ENCODE data around the gene AXIN2.

The AXIN2 gene

GRCh38 chr17:65576939-65577338, 15.5 kb upstream of the AXIN2 start:
- TF ChIP-seq CTCF (IDR thresholded peaks at IDR 0.05; ENCODE audit: insufficient read depth, low read depth, low read length, missing control alignments): no peak

GRCh38 chr17:65573282-65573602, 11.8 kb upstream of the AXIN2 start:
- no peak for TF ChIP-seq CTCF (IDR thresholded peaks at IDR 0.05; ENCODE audit: insufficient read depth, low read depth, low read length, missing control alignments)
- no peak overlapping the region for H3K4me3 ChIP-seq (ENCODE audit: low read length)
- DNase-seq (ENCODE audit: low read depth): no peak

More at GRCh38 chr17:65576939-65577338, 15.5 kb upstream of the AXIN2 start:
- no peak for DNase-seq (ENCODE audit: low read depth)
- H3K4me3 ChIP-seq (ENCODE audit: low read length): no peak overlapping the region

- TF ChIP-seq CTCF (IDR thresholded peaks at IDR 0.05; ENCODE audit: insufficient read depth, low read depth, low read length, missing control alignments): no peak
- DNase-seq (ENCODE audit: low read depth): no peak
- H3K4me3 ChIP-seq (ENCODE audit: low read length): no peak overlapping the region
Observed at GRCh38 chr17:65572581-65573281, 11.3 kb upstream of the AXIN2 start.

- H3K4me3 ChIP-seq (ENCODE audit: low read length): no peak overlapping the region
- no peak for DNase-seq (ENCODE audit: low read depth)
- no peak for TF ChIP-seq CTCF (IDR thresholded peaks at IDR 0.05; ENCODE audit: insufficient read depth, low read depth, low read length, missing control alignments)
Observed at GRCh38 chr17:65572186-65572580, 10.7 kb upstream of the AXIN2 start.

- TF ChIP-seq CTCF (IDR thresholded peaks at IDR 0.05; ENCODE audit: insufficient read depth, low read depth, low read length, missing control alignments): no peak
- no peak for DNase-seq (ENCODE audit: low read depth)
- H3K4me3 ChIP-seq (ENCODE audit: low read length): no peak overlapping the region
Observed at GRCh38 chr17:65568918-65569317, 7.5 kb upstream of the AXIN2 start.

GRCh38 chr17:65567566-65567965, 6.1 kb upstream of the AXIN2 start:
- DNase-seq (ENCODE audit: low read depth): no peak
- no peak overlapping the region for H3K4me3 ChIP-seq (ENCODE audit: low read length)
- TF ChIP-seq CTCF (IDR thresholded peaks at IDR 0.05; ENCODE audit: insufficient read depth, low read depth, low read length, missing control alignments): no peak

GRCh38 chr17:65565559-65565958, 4.1 kb upstream of the AXIN2 start:
- no peak overlapping the region for H3K4me3 ChIP-seq (ENCODE audit: low read length)
- no peak for TF ChIP-seq CTCF (IDR thresholded peaks at IDR 0.05; ENCODE audit: insufficient read depth, low read depth, low read length, missing control alignments)
- DNase-seq (ENCODE audit: low read depth): no peak
